NCI-H345 (cell line): ENCODE measurements around the gene SLC39A12.

ENCODE experiments used
- DNase-seq: peaks from one replicate; lab custom pipeline; 2025; lab: John Stamatoyannopoulos, UW

Gene SLC39A12

DNA sequence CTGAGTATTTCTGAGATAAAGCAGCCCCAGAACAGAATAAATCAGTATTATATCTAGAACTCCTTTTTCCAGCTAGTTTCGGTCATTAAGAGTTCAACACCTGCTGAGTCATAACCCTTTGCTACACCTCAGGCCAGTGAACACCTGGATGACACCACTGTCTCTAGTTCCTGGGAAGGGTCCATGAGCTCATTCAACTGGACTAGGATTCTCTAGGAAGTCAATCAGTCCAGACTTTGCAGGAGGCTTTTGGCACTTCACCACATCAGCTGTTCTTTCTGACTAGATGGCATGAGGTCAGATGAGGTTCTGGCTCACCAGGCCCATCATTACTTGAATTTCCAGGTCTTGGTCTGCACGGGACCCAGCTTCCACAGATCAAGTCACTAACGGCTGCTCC, 11.7 kb downstream of the SLC39A12 start:
- DNase-seq, result no peak

DNA sequence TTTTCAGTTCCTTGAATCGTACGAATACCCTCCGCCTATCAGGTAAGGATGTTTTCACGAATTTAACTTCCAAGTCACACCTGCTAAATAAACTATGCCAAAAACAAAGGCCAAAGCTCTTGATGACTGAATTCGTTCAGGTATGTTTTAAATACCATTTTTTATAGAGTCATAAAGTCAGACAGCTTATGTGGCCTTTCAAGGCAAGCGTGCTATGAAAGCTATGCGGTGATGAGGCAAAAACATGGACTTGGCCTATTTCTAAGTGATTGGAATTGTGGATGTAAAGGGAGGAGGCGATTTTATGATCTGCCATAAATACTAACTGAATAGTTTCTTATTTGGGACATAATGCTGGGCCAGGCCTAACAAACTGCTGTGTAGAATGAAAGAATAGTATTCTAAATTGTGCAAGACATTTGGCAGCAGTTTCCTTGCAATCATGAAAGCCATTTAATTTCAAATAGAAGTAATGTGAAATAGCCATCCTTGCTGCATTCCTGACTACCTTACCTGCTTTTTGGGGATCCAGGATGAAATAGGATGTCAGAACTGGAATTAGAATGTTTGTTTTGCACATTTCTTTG, 14.0 kb downstream of the SLC39A12 start:
- no peak for DNase-seq

DNA sequence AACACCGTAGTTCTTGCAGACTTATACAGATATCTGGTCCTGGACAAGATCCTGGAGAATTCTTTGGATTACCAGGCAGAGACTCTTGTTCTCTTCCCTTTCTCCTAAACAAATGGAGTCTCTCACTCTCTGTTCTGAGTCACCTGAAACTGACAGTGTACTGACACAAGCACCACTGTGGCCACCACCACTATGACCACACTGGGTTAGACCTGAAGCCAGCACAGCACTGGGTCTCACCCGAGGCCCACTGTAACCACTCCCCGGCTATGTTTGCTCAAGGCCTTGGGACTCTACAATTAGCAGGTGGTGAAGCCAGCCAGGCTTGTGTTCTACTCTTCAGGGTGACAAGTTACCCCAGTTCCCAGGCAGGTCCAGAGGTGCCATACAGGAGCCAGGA, 22.8 kb downstream of the SLC39A12 start:
- no peak for DNase-seq

DNA sequence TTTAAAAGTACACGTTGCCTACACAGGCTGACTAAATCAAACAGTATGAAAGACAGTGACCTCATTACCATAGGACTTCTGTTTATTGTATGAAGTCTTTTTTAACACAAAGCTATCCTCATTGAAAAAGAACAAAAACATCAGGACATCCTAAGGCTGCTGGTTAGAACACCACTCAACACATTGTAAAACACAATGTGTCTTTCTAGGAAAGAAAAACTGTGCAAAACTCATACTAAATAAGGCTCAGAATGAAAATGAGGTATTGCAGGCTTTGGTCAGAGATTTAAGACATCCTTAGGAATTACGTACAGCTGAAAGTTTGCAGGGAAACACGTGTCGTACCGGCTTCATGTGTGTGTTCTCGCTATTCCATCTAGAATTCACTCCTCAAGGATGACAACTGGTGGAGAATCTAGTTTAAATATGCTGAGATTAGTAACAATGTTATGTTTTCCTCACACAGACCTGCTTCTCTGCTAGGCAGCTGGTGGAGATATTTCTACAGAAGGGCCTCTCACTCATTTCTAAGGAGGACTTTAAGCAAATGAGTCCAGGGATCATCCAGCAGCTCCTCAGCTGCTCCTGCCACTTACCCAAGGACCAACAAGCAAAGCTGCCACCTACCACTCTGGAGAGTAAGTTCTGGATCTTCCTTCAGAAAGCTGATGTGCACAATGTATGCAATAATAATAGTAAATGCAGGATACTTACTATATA, 29.3 kb downstream of the SLC39A12 start:
- DNase-seq, result no peak

DNA sequence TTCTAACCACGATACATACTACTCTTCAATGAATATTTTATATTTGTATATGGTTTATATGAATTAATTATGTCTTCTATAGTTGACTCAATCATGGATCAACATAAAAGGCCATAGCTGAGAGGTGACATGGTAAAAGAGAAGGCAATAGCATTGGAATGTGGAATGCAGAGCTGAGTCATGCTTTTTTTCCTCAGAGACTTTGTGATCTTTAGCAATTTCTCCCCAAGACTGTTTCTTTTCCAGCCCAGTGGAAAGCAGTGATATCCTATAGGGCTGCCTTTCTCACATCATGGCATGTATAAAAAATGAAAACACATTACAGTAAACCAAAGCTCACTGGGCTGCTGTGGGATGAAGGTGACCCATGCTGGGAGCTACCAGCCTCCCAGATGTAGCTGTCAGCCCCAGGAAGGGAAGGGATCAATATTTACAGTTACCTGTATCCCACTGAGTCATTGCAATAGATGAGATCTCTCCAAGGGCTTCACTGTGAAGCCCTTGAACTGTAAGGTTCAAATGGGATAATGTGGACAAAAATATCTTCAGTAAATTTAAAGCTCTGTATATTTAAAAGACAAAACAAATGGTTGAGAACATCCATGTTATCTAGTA, 30.2 kb downstream of the SLC39A12 start:
- DNase-seq, result no peak

DNA sequence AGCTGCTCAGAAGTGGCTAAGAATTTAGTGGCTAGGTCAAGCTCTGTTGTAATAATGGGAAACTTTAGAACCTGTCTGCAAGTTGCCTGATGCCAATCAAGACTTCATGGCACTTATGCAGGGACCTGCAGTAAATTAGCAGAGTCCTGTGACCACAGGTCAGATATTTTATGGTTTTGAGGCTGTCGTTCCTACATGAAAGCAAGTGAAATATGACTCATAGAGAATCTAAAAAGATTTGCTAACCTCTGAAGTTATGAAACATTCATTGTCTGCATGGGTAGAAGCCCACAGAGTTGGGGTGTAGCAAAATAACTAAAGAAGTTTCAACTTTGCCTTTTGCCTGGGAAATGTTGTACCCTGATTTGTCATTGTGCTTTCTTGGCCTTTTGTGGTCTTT, 32.3 kb downstream of the SLC39A12 start:
- DNase-seq, result no peak

DNA sequence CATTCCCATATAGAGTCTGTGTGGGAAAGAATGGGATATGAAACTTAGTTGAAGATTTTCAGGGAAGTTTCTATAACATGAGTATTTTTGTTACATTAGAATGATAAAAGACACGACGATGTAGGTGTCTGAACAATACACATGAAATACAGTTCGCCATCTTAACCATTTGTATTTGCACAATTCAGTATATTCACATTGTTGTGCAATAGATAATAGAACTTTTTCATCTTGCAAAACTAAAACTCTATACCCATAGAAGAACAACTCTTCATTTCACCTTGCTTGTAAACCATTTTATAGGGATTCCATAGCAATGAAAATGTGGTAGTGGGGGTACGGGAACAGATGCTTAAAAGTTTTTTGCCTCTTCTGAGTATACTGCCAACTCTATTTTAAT, 32.8 kb downstream of the SLC39A12 start:
- no peak for DNase-seq

DNA sequence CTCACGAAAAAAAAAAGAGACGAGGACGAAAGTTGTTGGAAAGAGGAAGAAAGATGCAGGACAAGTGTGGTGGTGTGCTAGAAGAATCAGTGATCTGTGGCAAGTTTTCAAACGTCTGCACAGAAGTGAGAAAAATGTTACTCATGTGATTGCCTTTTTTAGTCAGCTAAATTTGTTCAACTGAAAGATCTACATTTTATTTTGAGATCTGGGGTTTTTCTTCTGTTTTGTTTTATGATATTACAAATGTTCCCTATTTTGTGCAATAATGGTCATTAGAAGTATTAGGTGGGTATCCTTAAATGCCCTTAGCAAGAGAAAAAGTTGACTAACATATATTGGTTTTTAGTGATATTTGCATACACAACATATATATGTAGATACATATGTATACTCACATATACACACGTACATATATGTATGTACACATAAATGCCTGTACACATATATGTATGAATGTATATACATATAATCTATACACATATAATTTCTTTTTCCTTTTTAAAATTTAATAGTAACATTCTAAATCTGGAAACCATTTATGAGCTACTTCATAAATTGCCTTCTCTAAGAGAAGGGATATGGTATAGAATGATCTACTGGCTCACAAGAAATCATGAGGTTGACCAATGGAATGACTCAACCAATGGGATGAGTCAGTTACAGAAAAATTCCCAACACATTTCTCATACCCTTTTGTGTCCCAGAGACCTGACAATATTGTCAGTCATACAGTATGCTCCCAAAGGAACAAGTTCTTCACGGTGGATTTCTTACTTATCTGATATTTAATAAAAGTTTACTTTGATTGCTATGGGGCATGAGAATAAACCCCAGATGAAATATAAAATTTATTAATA, 38.4 kb downstream of the SLC39A12 start:
- no peak for DNase-seq

DNA sequence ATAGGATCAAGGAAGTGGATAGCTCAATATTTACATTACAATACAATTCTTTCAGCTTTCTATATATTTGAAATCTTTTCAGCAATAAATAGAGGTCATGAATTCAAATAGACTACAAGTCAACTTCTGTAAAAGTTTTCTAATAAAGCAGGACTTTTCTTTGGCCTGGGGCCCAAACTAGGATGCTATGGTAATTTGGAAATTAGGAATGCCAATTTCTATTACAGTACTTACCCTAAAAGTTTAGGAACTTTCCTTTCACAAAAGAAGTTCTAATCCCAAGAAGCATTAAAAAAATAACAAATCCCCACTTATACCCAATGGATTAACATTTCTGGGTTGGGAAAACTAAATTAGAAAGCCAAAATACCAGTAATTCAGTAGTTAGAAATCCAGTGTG, 40.5 kb downstream of the SLC39A12 start:
- no peak for DNase-seq

DNA sequence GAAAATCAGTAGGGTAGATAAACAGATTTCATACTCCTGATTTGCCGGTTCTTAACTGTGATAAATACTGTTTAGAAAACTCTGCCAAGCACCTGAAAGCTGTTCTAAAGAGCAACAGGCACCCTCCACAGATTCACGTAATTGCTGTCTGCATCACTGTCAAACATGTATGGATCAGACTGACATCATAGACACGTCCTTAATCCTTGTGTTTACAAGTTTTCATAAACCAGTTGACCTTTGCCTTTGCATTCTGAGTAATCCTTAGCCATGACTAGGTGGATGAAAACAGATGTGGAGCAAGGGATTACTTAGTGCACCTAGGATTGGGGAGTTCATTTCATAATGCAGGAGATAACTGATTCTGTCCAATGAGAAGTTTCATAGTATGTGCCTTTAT, 41.6 kb downstream of the SLC39A12 start:
- DNase-seq, result no peak

DNA sequence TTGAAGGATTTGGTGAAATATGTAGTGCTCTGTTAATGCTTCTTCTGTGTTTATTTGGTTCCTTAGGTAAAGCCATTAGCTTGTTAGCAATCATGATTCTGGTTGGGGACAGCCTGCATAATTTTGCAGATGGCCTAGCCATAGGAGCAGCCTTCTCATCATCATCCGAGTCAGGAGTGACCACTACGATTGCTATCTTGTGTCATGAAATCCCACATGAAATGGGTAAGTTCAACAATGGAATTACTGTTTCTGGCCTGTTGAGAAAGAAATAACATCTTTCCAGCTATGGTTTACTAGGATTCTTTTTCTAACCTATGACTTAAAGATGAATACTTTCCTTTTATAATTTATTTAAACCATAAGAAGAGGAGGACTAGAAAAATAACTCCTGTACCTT, 48.9 kb downstream of the SLC39A12 start:
- no peak for DNase-seq

DNA sequence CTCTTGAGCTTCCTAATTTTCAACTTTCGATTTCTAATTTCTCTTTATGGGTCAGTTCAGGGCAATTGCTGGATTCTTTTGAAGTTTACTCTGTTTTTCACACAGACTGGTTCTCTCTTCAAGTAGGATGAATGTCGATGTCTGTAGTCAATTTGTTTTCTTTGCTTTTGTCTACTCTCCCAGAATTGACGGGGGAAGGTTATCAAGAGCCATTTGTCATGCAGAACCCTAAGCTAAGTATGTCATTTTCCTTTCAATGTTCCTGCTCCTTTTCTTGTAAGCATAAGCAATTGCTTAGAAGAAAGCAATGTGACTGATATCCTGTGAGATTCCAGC, 53.7 kb downstream of the SLC39A12 start:
- no peak for DNase-seq

DNA sequence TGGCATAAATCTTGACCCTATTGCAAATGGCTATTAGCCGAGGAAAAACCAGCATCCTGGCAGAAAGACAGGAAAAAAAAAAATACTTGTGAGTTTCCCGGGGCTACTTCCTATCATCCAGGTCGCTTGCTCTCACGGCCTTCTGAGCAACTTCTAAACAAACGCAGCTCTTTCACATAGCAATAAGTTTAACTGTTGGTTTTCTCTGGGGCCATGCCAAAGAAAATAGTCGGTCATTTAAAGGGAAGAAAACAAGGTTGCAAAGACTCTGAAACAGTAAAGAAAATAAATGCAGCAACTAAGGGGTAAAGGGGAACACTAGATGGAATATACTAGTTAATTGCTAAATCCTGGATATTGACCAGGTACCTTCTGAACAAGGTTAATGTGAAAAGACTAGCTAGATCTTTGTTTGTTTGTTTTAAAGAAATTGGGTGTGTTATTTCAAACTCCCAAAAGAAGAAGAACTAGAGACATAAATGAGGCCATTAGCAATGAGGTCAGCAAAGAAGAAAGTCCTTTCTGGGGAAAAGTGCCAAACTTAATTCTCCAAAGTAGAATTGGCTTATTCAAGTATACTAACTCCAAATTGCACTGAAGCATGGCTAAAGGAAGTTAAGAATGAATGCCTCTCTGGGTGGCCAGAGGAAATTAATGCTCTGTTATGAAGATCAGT, 54.2 kb downstream of the SLC39A12 start:
- DNase-seq, result no peak

DNA sequence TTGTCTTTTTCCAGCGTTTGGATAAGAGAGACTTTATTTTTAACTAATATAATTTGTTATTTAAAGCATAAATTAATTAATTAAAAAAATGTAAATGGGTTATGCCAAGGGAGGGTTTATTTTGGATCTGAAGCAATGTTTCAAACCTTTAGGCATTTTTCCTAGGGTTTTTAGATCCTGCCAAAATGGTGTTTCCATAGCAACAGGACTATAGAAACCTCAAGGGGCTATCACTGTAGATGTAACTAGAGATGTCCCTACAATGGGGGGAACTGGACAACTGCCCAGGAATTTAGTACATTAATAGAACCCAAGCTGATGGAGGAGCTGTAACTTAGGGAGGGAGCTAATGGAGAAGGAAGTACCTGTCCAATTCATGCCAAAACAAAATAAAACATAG, 57.3 kb downstream of the SLC39A12 start:
- DNase-seq, result no peak

DNA sequence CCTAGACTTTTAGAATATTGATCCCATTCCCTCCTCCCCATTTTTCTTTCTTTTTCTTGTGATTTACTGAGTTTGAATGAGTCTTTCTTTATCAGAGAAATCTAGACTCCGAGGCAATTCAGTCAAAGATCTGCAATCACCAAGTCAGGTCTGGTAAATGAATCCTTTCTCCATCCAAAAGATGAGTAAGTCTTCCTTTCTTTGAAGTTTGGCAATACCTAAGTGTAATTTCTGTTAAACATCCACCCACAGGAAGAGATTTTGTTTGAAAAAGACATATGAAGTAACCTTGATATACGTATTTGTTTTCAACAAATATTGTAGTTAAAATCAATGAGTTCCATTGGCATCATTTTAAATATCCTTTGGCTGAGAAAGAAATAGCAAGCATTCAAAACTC, 58.3 kb downstream of the SLC39A12 start:
- no peak for DNase-seq

DNA sequence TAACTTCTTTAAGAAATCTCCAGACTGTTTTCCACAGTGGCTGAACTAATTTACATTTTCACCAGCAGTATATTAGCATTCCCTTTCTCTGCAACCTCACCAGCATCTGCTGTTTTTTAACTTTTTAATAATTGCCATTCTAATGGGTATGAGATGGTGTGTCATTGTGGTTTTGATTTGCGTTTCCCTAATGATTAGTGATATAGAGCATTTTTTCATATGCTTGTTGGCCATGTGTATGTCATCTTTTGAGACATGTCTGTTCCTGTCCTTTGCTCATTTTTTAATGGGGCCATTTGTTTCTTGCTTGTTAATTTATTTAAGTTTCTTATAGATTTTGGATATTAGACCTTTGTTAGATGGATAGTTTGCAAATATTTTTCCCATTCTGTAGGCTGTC, 68.8 kb downstream of the SLC39A12 start:
- no peak for DNase-seq

DNA sequence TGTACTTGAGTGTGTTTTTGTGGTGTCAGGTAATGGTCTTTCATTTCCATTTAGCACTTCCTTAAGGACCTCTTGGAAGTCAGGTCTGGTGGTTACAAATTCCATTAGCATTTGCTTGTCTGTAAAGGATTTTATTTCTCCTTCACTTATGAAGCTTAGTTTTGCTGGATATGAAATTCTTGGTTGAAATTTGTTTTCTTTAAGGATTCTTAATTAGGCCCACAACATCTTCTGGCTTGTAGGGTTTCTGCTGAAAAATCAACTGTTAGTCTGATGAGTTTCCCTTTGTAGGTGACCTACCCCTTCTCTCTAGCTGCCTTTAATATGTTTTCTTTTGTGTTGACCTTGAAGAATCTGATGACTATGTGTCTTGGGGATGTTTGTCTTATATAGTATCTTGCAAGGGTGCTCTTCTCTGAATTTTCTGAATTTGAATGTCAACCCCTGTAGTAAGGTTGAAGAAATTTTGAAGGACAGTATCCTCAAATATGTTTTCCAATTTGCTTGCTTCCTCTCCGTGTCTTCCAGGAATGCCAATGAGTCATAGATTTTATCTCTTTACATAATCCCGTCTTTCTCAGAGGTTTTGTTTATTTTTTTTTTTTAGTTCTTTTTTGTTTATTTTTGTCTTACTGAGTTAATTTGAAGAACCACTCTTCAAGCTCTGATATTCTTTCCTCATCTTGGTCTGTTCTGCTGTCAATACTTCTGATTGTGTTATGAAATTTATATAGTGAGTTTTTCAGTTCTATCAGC, 70.2 kb downstream of the SLC39A12 start:
- no peak for DNase-seq

DNA sequence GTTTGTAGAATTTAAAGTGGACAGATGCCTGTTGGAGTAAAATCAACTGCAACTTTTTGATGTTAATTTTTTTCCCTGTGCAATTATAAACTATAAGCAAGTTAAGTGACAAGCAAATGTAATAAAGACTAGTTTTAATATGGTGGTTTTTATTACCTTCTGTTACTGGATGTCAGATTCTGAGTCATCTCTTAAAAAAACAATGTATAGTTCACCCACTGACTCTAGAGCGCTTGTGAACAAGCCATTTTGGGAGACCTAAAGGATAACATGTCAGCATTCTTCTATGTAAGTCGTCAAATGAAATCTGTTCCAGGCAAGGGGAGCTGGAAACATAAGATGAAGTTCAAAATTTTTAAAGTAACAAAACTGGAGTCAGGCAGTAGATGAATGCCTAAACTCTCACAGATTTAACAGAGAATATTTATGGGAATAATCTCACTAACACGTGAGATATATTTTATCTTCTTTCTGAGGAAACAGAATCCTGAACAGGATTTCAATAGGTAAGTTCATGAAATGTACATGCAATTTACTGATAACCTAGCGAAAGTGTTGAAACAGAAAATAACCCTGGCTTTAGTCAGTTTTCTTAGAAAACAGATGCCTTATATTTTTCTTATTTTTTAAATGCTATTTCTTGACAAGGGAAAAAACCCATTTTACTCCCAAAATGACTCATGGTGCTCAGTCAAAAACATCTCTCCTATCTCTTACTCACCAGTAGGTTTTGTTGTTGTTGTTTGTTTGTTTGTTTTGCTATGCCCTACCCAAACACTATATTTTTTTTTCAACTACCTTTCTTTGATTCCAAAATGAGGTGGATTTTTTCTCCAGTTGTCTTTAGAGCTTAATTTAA, 91.7 kb downstream of the SLC39A12 start:
- no peak for DNase-seq

DNA sequence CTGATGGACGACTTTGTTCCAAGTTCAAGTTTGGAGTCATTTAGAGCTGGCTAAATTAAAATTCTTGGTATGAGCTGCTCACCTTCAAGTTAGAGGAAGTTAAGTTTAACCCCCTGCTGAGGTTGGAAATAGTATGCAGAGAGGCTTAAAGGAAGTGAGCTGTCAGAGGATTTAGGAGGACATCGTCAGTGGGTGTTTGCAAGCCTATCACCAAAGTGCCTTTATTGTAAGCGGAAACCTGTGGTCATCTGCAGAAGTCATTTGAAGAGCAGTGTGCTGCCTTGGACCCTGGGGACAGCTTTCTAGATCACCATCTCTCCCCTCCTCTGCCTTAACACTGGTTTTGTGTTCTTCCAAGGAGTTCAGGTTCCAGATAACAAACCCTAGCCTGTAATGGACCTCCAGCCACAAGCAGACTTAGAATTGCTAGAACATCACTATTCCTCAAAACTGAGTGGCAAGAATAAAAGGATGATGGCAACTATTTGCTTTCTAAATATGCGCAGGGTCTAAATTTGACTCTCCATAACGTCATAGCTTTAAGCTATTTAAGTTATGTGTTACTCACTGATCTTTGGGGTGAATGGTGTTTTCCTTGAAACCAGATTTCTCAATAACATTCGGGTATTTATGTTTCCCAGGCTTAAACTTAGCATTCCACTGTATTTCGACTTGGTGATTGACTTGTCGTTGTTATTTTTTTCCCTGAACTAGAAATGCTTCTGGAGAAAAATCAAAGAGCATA, 93.4 kb downstream of the SLC39A12 start:
- DNase-seq, result no peak

DNA sequence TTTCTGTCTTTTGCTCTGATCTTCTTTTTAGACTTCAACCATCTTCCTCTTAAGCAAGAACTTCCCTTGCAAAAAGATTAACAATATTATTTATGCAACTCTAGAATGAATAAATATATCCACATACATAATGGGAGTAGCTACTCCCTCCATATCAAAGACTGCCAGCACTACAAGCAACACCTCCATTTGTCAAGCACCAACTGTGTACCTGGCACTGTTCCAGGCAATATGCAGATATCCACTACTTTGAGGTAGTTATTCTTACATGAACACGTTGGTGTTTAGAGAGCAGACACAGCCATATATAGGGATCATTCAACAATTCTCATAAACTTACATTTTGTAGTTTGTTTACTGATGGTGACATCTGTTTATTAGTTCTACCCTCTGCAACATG, 104.9 kb downstream of the SLC39A12 start:
- DNase-seq, result no peak
